ENCODE data around the gene GBA2.

DNA sequence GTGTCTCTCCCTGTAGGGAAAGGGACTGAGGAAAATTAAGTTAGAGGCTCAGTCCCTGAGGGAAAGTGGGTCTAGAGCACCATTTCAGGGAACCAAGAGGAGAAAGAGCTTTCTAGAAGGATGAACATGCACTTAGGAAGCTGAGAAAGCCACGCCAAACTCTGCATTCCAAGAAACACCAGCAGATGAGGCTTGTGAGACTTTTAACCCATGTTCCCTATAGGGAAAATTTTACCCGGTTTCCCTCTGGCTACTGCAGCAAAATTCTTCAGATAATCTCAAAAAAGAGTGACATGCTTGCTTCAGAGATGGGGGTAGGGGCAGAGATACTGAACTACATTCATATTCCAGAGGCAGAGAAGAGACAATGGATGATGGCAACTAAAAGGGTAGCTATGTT, 25.6 kb downstream of the GBA2 start:
- no peak for TF ChIP-seq NFRKB (IDR thresholded peaks at IDR 0.05)
- no peak for TF ChIP-seq BHLHE40 (IDR thresholded peaks at IDR 0.05; ENCODE audit: borderline replicate concordance)
- TF ChIP-seq ELF4 (IDR thresholded peaks at IDR 0.05) = no peak
- TF ChIP-seq TARDBP (IDR thresholded peaks at IDR 0.05) = no peak
- no peak for TF ChIP-seq FOXA1 (IDR thresholded peaks at IDR 0.05)
- no peak for TF ChIP-seq FOXK2 (IDR thresholded peaks at IDR 0.05)
- TF ChIP-seq SP1 (IDR thresholded peaks at IDR 0.05) = no peak
- no peak for TF ChIP-seq L3MBTL2 (conservative IDR thresholded peaks at IDR 0.05)
- no peak for TF ChIP-seq CTBP1 (IDR thresholded peaks at IDR 0.05; ENCODE audit: borderline replicate concordance)
- TF ChIP-seq ZNF384 (IDR thresholded peaks at IDR 0.05) = no peak
- TF ChIP-seq, protein P1, sequence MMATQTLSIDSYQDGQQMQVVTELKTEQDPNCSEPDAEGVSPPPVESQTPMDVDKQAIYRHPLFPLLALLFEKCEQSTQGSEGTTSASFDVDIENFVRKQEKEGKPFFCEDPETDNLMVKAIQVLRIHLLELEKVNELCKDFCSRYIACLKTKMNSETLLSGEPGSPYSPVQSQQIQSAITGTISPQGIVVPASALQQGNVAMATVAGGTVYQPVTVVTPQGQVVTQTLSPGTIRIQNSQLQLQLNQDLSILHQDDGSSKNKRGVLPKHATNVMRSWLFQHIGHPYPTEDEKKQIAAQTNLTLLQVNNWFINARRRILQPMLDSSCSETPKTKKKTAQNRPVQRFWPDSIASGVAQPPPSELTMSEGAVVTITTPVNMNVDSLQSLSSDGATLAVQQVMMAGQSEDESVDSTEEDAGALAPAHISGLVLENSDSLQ (IDR thresholded peaks at IDR 0.05) = no peak
